ENCODE measurements around the gene RCAN1.

DNA sequence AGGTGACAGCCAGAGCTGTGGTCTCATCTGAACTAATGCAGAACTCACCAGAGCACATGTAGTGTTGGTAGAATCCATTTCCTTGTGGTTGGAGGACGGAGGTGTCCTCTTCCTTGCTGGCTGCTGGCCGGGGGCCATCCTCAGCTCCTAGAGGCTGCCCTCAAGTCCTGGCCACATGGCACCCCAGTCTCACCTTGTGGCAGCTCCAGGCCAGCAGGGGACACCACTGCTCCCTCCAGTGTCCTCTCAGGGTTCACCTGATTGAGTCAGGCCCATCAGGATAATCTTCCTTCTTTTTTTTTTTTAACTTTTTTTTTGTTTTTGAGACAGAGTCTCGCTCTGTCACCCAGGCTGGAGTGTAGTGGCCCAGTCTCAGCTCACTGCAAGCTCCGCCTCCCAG lies 105.8 kb downstream of the RCAN1 start:
- TF ChIP-seq CTCF (IDR thresholded peaks at IDR 0.05 in 8 of 11, conservative IDR thresholded peaks at IDR 0.05 in 3 of 11) (peak in 3 of 11 experiments; percentile 8 to 17 (median 11)), POLR2A (IDR thresholded peaks at IDR 0.05) (no peak), POLR2AphosphoS5 (IDR thresholded peaks at IDR 0.05) (no peak)
